H1 (cell line): ENCODE results near the gene FRY. TPM values are rescaled to one million over a fixed set of nuclear protein-coding genes. Genes with fewer than 3 reads are reported as not detected.

Source experiments
- CTCF ChIA-PET: fragments of 300-600 bp; sonication (Branson Sonifier 250); formaldehyde crosslinking; loops from one replicate; lab custom pipeline; 2021; ENCODE audit not compliant: partially characterized antibody; lab: Charles Lee
- POLR2A ChIA-PET: fragments of 300-600 bp; sonication (Branson Sonifier 250); formaldehyde crosslinking; loops from one replicate; lab custom pipeline; 2021; ENCODE audit warnings: inconsistent platforms; ENCODE audit not compliant: partially characterized antibody; lab: Charles Lee
- DNase-seq, 2 experiments: peaks; one replicate each; pipeline versions ENCODE4 v3.0.0 to v3.0.0-alpha.2; 2010 to 2022; ENCODE audit warnings: low spot score in 2 of 2, low read depth in 1 of 2, mixed read lengths in 1 of 2
- FAIRE-seq: peaks from 2 replicates; lab custom pipeline; 2011; peaks lifted over from hg19 to GRCh38; lab: Jason Lieb, UNC
- H2AFZ ChIP-seq: 2 replicates; pipeline ENCODE4 v1.8.1; 2012; ENCODE audit warnings: low read length, inconsistent platforms
- H2AK5ac ChIP-seq: 2 replicates; pipeline ENCODE4 v1.6.1; 2013; ENCODE audit warnings: low read depth, low read length
- H2BK120ac ChIP-seq: replicated peaks from 2 replicates; pipeline ENCODE3; 2013; ENCODE audit warnings: low read depth, low read length, inconsistent platforms
- H2BK12ac ChIP-seq: 2 replicates; pipeline ENCODE4 v1.6.1; 2013; ENCODE audit warnings: low read depth, low read length
- H2BK15ac ChIP-seq: 2 replicates; pipeline ENCODE4 v1.6.1; 2013; ENCODE audit warnings: low read length
- H2BK20ac ChIP-seq: 2 replicates; pipeline ENCODE4 v1.6.1; 2013; ENCODE audit warnings: low read length
- H2BK5ac ChIP-seq: 2 replicates; pipeline ENCODE4 v1.6.1; 2013; ENCODE audit warnings: low read depth, low read length
- H3K14ac ChIP-seq: 2 replicates; pipeline ENCODE4 v1.6.1; 2013; ENCODE audit warnings: inconsistent platforms; ENCODE audit not compliant: insufficient read length
- H3K18ac ChIP-seq: 2 replicates; pipeline ENCODE4 v1.6.1; 2013; ENCODE audit warnings: low read length; ENCODE audit errors: extremely low read depth
- H3K23ac ChIP-seq: 2 replicates; pipeline ENCODE4 v1.6.1; 2013; ENCODE audit warnings: inconsistent platforms; ENCODE audit not compliant: insufficient read length
- H3K23me2 ChIP-seq: 2 replicates; pipeline ENCODE4 v1.6.1; 2013; ENCODE audit warnings: low read depth, low read length
- H3K27ac ChIP-seq: 2 replicates; pipeline ENCODE4 v1.6.1; 2011; ENCODE audit warnings: low read depth, low read length, inconsistent platforms
- H3K27me3 ChIP-seq, 4 experiments: replicated peaks in 1 of 4; 1 replicate in 1 of 4; 2 replicates in 3 of 4; pipeline versions ENCODE4 v1.6.1 to v1.8.1; 2011 to 2013; ENCODE audit warnings: low read length in 3 of 4, mild to moderate bottlenecking in 3 of 4, inconsistent platforms in 2 of 4, mixed read lengths in 2 of 4, moderate library complexity in 1 of 4; ENCODE audit not compliant: control insufficient read depth in 3 of 4, insufficient read depth in 3 of 4; ENCODE audit errors: extremely low read depth in 1 of 4
- H3K36me3 ChIP-seq, 4 experiments: 2 replicates each; pipeline versions ENCODE4 v1.6.1 to v1.8.1; 2011 to 2013; ENCODE audit warnings: mild to moderate bottlenecking in 4 of 4, low read length in 3 of 4, moderate library complexity in 2 of 4, control low read depth in 1 of 4, inconsistent platforms in 1 of 4; ENCODE audit not compliant: insufficient read depth in 4 of 4, control insufficient read depth in 2 of 4
- H3K4ac ChIP-seq: replicated peaks from 2 replicates; pipeline ENCODE3; 2013; ENCODE audit warnings: low read length, low read depth, mixed read lengths, inconsistent platforms; ENCODE audit not compliant: insufficient read length
- H3K4me1 ChIP-seq, 4 experiments: replicated peaks in 1 of 4; 1 replicate in 1 of 4; 2 replicates in 3 of 4; pipeline versions ENCODE4 v1.6.1 to v1.8.1; 2011 to 2013; ENCODE audit warnings: low read length in 3 of 4, inconsistent platforms in 2 of 4, mixed read lengths in 1 of 4; ENCODE audit not compliant: insufficient read depth in 4 of 4, control insufficient read depth in 3 of 4
- H3K4me2 ChIP-seq, 2 experiments: 2 replicates each; pipeline versions ENCODE4 v1.6.1 to v1.8.1; 2011 to 2013; ENCODE audit warnings: low read depth in 2 of 2, low read length in 2 of 2, control low read depth in 1 of 2, inconsistent platforms in 1 of 2, mild to moderate bottlenecking in 1 of 2; ENCODE audit not compliant: insufficient read depth in 1 of 2
- H3K4me3 ChIP-seq, 4 experiments: fragments of 200-600, 300-600 bp in 1 of 4; sonication (generic), shearing (Covaris generic), sonication (Bioruptor Twin) in 1 of 4; 2 replicates each; pipeline versions ENCODE4 v1.5.1 to v1.8.1; 2011 to 2016; ENCODE audit warnings: low read length in 4 of 4, low read depth in 3 of 4, control low read depth in 2 of 4, inconsistent platforms in 2 of 4, mild to moderate bottlenecking in 2 of 4, mixed read lengths in 1 of 4, moderate library complexity in 1 of 4; ENCODE audit not compliant: insufficient read depth in 2 of 4; ENCODE audit errors: extremely low read depth in 1 of 4
- H3K56ac ChIP-seq: replicated peaks from 2 replicates; pipeline ENCODE3; 2013; ENCODE audit warnings: low read depth, mild to moderate bottlenecking, mixed read lengths, low read length, inconsistent platforms; ENCODE audit not compliant: insufficient read length
- H3K79me1 ChIP-seq: 2 replicates; pipeline ENCODE4 v1.6.1; 2013; ENCODE audit warnings: low read depth, low read length, control low read depth
- H3K79me2 ChIP-seq, 2 experiments: 2 replicates each; pipeline versions ENCODE4 v1.6.1 to v1.8.1; 2012 to 2013; ENCODE audit warnings: low read length in 2 of 2, mild to moderate bottlenecking in 2 of 2, inconsistent platforms in 1 of 2; ENCODE audit not compliant: insufficient read depth in 2 of 2, control insufficient read depth in 1 of 2
- H3K9ac ChIP-seq, 4 experiments: replicated peaks in 1 of 4; 1 replicate in 1 of 4; 2 replicates in 3 of 4; pipeline versions ENCODE4 v1.6.1 to v1.8.1; 2011 to 2013; ENCODE audit warnings: low read depth in 3 of 4, low read length in 3 of 4, control low read depth in 2 of 4, mild to moderate bottlenecking in 2 of 4, moderate library complexity in 2 of 4, inconsistent platforms in 1 of 4; ENCODE audit errors: extremely low read depth in 1 of 4
- H3K9me3 ChIP-seq, 2 experiments: 2 replicates each; pipeline versions ENCODE4 v1.6.1 to v1.8.1; 2012 to 2013; ENCODE audit warnings: mild to moderate bottlenecking in 2 of 2, moderate library complexity in 2 of 2, control low read depth in 1 of 2, inconsistent platforms in 1 of 2, low read depth in 1 of 2, low read length in 1 of 2, mixed read lengths in 1 of 2; ENCODE audit not compliant: insufficient read depth in 2 of 2
- H4K20me1 ChIP-seq, 2 experiments: replicated peaks in 1 of 2; 2 replicates each; pipeline versions ENCODE3 to v1.8.1; 2011 to 2013; ENCODE audit warnings: inconsistent platforms in 2 of 2, low read length in 2 of 2, mild to moderate bottlenecking in 1 of 2; ENCODE audit not compliant: insufficient read depth in 2 of 2, control insufficient read depth in 1 of 2
- H4K5ac ChIP-seq: 2 replicates; pipeline ENCODE4 v1.6.1; 2013; ENCODE audit warnings: low read length, low read depth, mixed read lengths, inconsistent platforms; ENCODE audit not compliant: insufficient read length
- H4K8ac ChIP-seq: 2 replicates; pipeline ENCODE4 v1.8.0; 2013; ENCODE audit warnings: mild to moderate bottlenecking, moderate library complexity, low read length, inconsistent platforms; ENCODE audit not compliant: insufficient read depth; ENCODE audit errors: extremely low read depth
- H4K91ac ChIP-seq: replicated peaks from 2 replicates; pipeline ENCODE3; 2013; ENCODE audit warnings: low read length, mixed read lengths, inconsistent platforms; ENCODE audit not compliant: insufficient read length
- BRCA1 ChIP-seq: IDR thresholded peaks from 2 replicates; pipeline ENCODE4 v1.6.1; 2012; ENCODE audit warnings: low read depth, low read length, improper control_type of control experiment
- EGR1 ChIP-seq: IDR thresholded peaks from 2 replicates; pipeline ENCODE4 v1.6.1; 2011; ENCODE audit warnings: low read depth, low read length, borderline replicate concordance
- RNF2 ChIP-seq: fragments of 200-900, 300-1000 bp; sonication (generic); IDR thresholded peaks from 2 replicates; pipeline ENCODE4 v1.7.1; 2016; ENCODE audit warnings: borderline replicate concordance, low read depth, mild to moderate bottlenecking, antibody characterized with exemption, low read length; ENCODE audit not compliant: poor library complexity, severe bottlenecking; ENCODE audit errors: missing control alignments
- WGBS, 2 experiments: shearing (Covaris generic) in 1 of 2; methylation state at CpG; one replicate each; pipeline versions ENCODE4 v1.1.6 to v1.1.7; 2013 to 2015; ENCODE audit warnings: low lambda C conversion rate in 2 of 2, mixed read lengths in 2 of 2, inconsistent platforms in 1 of 2, low coverage in 1 of 2, missing lambda C conversion rate in 1 of 2; ENCODE audit not compliant: insufficient replicate concordance in 2 of 2, insufficient coverage in 1 of 2, insufficient read length in 1 of 2; ENCODE audit errors: extremely low coverage in 1 of 2, missing lambda C conversion rate in 1 of 2; 5-methylcytosine and 5-hydroxymethylcytosine counted together
- polyA plus RNA-seq, 7 experiments: library from polyadenylated mRNA; depleted of rRNA in 3 of 7; stranded (reverse) in 5 of 7; unstranded in 2 of 7; fragments of >200 nt in 5 of 7; fragments of 200-250 nt in 2 of 7; gene quantifications; 1 replicate in 5 of 7; 2 replicates in 1 of 7; 4 replicates in 1 of 7; pipeline versions ENCODE4 v1.2.1 to v1.2.3, GENCODE V29; 2011 to 2013; ENCODE audit warnings: missing spikeins in 2 of 7, mixed read lengths in 2 of 7
- total RNA-seq: library from RNA; stranded (reverse); fragmentation: NEBNext Ultra II Directional; extraction: Animal tissue kit (Norgen Biotek cat#: 25700); gene quantifications from 2 replicates; pipeline ENCODE4 v1.2.1, GENCODE V29; 2021
- TF ChIP-seq, protein P1 (sequence below): IDR thresholded peaks from 2 replicates; pipeline ENCODE4 v1.6.1; 2012; ENCODE audit warnings: inconsistent platforms

Gene FRY
- total and polyA plus RNA-seq, 2 of the 8 experiments (the other 6 are each of a cell fraction or from before 2014, with no cell fraction given): 4.3 to 9.2 TPM

GRCh38 chr13:32284927-32285632 is 253.5 kb downstream of the FRY start:
- peak; percentile 19 for FAIRE-seq
- Histone ChIP-seq H4K20me1 (no peaks in the 10 kb centered on the region), H3K9me3 (no peaks in the 10 kb centered on the region), H2AK5ac (no peak overlapping the region), H3K4ac (no peak overlapping the region), H2AFZ (no peak overlapping the region), H3K18ac (no peak overlapping the region), H2BK20ac (no peak overlapping the region), H4K91ac (no peak overlapping the region), H3K79me2 (no peaks in the 10 kb centered on the region), H2BK15ac (no peak overlapping the region), H3K27ac (no peak overlapping the region), H3K9ac (no peak overlapping the region), H3K4me1 (no peaks in the 10 kb centered on the region), H4K8ac (no peak overlapping the region), H3K79me1 (no peaks in the 10 kb centered on the region), H3K4me2 (peak overlapping the region in 1 of 2 experiments; percentile 6; a peak in 1 of 4 replicates), H3K23me2 (no peaks in the 10 kb centered on the region), H4K5ac (no peak overlapping the region), H3K4me3 (no peak overlapping the region), H3K27me3 (no peaks in the 10 kb centered on the region), H3K23ac (no peak overlapping the region), H2BK5ac (no peak overlapping the region), H3K56ac (no peak overlapping the region), H2BK12ac (no peak overlapping the region), H3K14ac (no peak overlapping the region), H2BK120ac (no peak overlapping the region), H3K36me3 (no peaks in the 10 kb centered on the region)
- CTCF ChIA-PET: interaction anchor here (0.6 to 3.1 kb wide), 3 partner anchors 17 to 92 kb away, joined by 3 to 16 read pairs (median 3); no protein-coding TSS in a partner anchor
- POLR2A ChIA-PET: interaction anchor here (1.1 to 1.4 kb wide), 2 partner anchors 30 kb away, joined by 4 to 6 read pairs; partner anchors contain the start of genes BRCA2 and ZAR1L
- DNase-seq: no peak
- TF ChIP-seq EGR1 (peak; percentile 33; the same call in 1 of the 2 replicates), RNF2 (no peak), BRCA1 (no peak)
- TF ChIP-seq, protein P1, sequence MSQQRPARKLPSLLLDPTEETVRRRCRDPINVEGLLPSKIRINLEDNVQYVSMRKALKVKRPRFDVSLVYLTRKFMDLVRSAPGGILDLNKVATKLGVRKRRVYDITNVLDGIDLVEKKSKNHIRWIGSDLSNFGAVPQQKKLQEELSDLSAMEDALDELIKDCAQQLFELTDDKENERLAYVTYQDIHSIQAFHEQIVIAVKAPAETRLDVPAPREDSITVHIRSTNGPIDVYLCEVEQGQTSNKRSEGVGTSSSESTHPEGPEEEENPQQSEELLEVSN: no peak
- 82% methylated on average over 6 of the region's 6 CpGs; no CpG with 5 or more reads in 1 of the 2 experiments for WGBS, 2 experiments
